Stimulated activated CD8-positive, alpha-beta memory T cell treated with anti-CD3 and anti-CD28 coated beads, Interleukin-4, amount 100 ng/mL, for 48 hours (primary cell): Measurements from ENCODE around the gene MTA2.
"Not testable (repeated sequence)": the region's sequence is repeated elsewhere in the genome, so short reads cannot be mapped to it uniquely, and the experiment has no call there.

Experiments used
- DNase-seq: peaks from one replicate; pipeline ENCODE4 v3.0.0-alpha.2; 2020

Gene MTA2

GRCh38 chr11:62592146-62592815, 9.4 kb downstream of the MTA2 start:
- no peak for DNase-seq

- peak; percentile 96 for DNase-seq
These were observed 10.1 kb downstream of the MTA2 start, which contains the start of gene TUT1 for GRCh38 chr11:62591448-62592145. TSS of gene TUT1 (minus strand) at chr11:62591523. CDS start at chr11:62591485, 38 bp downstream.

DNA sequence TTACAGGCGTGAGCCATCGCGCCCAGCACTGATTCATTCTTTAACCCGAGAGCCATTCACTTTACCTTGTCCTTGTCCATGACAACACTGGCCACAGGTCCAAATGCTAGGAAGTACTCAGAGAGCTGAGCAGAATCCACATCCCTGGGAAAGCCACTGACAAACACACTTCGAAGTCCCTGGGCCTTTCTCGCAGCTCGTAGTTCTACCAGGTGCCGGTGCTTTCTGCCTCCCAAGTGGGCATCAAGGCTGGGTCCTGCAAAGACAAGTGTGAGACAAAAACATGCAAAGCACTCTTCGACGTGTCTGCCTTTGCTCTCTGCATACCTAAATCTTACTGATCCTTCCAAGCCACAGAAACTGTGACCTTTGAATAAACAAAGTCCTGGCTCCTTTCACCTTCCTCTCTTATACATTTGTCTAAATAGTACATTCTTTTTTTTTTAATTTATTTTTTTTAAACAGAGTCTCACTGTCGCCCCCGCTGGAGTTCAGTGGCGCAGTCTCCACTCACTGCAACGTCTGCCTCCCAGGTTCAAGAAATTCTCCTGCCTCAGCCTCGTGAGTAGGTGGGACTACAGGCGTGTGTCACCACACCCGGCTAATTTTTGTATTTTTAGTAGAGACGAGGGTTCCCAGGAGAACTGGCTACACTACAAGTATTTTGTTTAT, 12.6 kb downstream of the MTA2 start:
- peak; percentile 43 for DNase-seq

DNA sequence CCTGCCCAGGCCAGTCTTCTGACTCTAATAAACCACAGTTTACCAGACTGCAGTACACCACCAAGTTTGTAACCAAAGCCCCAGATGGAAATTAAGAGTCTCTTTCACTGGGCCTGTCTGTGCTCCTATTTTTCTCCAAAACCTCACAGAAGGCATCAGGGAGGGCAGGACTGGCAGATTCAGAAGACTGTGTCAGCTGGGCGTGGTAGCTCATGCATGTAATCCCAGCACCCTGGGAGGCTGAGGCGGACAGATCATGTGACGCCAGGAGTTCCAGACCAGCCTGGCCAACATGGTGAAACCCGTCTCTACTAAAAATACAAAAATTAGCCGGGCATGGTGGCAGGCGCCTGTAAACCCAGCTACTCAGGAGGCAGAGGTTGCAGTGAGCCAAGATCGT, 16.3 kb downstream of the MTA2 start:
- not testable (repeated sequence) for DNase-seq

DNA sequence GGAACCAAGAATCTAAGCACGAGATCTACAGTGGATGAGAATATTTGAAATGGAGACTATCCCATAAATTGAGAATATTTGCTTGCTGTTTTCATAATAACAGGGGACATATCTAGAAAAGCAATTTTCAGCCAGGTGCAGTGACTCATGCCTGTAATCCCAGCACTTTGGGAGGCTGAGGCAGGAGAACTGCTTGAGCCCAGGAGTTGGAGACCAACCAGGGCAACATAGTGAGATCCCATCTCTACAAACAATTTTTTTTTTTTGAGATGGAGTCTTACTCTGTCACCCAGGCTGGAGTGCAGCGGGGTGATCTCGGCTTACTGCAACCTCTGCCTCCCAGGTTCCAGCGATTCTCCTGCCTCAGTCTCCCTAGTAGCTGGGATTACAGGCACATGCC, 19.9 kb downstream of the MTA2 start:
- DNase-seq, result not testable (repeated sequence)

DNA sequence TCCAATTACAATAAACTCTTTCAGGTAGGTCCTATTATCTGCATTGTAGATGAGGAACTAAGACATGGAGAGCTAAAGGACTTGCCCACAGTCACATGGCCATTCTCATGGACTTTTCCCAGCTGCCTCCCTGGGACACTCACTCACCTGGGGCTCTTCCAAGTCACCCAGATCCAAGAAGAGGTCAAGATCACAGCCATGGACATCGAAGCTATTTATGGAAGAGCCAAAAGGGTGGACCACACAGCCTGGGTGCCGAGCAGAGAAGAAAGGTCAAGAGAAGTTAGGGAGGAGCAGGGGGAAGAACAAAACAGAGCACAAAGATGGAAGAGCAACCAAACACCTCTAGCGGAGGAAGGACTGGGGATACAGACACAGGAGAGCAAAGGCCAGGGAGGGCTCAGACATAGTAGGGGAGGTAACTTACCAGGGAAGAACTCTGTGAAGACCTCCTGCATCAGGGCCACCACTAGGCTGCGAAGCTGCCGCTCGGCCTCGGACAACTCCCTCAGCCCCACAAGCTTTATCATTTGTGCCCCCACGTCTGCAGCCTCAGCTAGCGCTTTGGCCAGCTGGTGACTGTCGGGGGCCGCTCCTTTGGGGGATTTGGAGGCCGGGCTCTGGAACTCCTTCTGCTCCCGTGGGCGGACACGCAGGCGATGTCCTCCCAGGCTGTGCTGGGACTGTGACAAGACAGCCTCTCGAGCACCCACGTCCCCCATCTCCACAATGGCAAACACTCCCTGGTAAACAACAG, 20.5 kb downstream of the MTA2 start:
- no peak for DNase-seq

DNA sequence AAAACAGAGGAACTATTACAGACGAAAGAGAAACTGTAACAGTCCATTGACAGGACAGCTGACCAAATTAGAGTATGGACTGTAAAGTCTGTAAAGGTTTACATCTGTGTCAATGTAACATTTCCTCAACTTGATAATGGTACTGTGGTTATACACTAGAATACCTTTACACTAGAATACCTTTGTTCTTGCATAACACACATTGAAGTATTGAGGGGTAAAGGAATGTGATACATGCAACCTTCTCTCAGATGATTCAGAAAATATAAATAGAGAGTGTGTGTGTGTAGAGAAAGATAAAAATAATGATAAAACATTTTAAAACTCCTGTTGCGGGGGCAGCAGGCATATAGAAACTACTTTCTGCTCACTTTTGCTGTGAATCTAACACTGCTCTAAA, 22.4 kb downstream of the MTA2 start:
- DNase-seq, result no peak

GRCh38 chr11:62578541-62578940, 23.1 kb downstream of the MTA2 start:
- DNase-seq, result no peak

DNA sequence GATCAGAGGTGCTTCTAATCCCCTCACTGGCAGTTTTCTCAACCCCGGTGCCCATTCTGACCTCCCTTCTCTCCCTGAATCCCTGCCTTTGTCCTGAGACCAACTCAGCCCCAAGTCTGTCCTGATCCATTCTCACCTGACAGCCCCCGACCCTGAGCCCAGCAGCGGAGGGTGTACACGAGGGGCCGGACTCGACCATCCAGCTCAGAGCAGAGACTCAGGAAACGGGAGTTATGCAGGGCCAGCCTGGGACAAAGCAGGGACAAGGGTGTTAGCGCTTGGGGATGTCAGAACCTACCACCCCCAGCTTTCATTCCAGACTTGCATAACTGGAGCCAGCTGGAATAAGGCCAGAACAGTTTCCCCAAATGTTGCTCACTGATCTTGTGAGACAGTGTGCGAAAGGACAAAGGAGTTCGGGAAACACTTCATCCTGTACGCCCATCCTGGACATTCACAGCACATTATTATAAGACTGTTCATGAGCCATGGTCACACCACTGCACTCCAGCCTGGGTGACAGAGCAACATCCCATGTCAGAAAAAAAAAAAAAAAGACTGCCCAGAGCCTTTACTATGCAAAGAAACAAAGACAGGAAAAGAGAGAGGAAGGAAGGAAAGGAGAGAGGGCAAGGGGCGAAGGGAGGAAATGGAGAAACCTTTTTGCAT, 24.5 kb downstream of the MTA2 start:
- DNase-seq, result no peak

GRCh38 chr11:62575837-62576236, 25.8 kb downstream of the MTA2 start:
- DNase-seq, result no peak

GRCh38 chr11:62575156-62575555, 26.5 kb downstream of the MTA2 start:
- no peak for DNase-seq

DNA sequence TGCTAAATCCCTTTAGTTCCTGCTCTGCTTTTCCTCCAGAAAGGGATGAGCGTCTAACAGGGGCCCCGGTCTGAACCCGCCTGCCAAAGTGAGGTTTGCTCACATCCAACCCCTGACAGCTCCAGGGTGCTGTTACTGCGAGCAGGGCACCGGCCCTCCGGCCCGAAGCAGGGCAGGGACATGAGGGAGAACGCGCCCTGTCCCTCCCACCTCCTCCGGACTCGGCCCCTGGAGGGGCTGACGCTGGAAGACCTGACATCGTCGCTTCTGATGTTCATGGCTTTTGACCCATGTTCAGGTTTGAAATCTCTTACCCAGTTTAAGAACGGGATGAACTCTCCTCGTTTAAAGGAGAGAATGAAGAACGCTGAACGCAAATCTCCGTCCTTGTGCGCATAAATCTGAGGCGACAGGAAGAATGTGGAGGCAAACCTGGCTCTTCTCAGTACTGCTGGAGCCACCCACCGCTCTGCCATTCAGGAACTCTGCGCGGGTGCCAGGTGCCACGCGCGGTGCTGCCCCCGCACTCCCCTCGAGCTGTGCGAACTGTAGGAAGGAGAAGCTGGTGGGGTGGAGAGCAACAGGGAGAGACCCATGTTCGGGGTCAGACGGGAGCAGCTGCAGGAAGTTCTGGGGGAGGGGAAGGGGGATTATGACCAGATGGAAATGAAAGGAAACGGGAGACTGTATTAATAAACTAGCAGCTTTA, 27.1 kb downstream of the MTA2 start:
- DNase-seq, result no peak

GRCh38 chr11:62573592-62574362, 27.9 kb downstream of the MTA2 start, which contains the start of gene EEF1G:
TSS of gene EEF1G (minus strand) at chr11:62573891. CDS start at chr11:62573842, 49 bp downstream.
- peak; percentile 97 for DNase-seq

- no peak for DNase-seq
These were observed 28.6 kb downstream of the MTA2 start for GRCh38 chr11:62573006-62573591.

DNA sequence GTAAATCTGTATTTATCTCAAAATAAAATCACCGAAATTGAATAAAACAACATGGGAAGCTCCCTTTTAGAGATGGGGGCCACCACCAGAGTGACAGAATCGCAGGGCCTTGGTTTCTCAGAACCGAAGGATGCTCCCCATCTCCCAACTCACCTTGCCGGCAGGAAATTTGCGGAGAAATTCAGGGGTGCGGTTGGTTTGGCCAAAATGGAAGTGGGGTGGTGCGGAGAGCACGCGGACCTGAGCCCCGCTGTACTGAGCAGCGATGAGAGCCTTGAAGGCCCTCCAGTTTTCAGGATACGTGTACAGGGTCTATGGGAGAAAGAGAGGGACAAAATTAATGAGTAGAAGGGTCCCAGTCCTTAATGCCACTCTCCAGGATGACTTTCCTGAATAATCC, 29.2 kb downstream of the MTA2 start:
- DNase-seq, result no peak

DNA sequence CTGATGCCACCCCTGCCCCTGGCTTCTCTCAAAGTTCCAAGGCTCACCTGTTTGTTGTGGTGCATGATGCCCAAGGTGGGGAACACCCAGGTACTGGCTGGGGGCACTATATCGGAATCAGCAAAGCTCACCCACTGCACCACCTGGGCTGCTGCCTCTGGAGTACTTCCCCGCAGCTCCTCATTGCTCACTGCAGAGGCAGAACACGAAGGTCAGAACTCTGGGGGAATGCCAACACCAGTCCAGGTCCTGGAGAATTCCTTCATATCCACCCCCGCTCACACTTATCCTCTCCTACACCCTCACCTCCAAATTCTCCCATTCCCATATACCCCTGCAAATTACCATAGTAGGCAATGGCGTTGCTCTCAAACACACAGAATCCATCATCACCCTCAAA, 30.2 kb downstream of the MTA2 start:
- not testable (repeated sequence) for DNase-seq

DNA sequence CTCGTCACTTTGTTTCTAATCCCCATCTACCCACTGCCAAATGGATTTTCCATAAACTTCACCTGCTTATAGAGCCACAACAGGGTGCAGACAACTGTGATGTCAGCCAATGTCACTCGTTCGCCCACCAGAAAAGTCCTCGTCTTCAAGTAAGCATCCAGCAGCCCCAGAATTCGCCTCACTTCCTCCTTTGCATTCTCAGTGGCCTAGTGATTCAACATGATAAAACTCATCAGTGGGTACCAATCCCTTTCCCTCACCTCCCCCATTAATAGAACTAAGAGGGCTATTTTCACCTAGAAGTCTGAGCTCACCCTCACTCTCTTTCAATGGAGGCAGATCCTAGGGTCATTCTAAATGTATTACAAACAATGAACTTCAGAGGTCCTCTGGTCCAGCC, 30.8 kb downstream of the MTA2 start:
- not testable (repeated sequence) for DNase-seq

DNA sequence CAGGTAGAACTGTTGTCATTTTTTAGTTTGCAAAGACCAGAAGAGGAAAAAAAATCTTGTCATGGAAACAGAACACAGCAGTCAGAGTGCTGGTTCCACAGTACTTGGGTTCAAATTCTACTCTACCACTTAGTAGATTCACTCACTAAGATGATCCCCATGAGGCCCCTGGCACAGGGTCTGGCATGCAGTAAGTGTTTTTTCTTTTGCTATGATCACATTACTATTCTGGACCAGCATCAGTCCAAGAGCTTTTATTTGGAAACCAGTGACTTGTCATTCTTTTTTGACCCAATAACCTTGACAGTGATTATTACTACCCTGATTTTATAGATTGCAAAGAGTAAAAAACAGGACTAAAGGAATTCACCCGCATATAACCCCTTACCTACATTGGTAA, 32.1 kb downstream of the MTA2 start:
- DNase-seq, result no peak

DNA sequence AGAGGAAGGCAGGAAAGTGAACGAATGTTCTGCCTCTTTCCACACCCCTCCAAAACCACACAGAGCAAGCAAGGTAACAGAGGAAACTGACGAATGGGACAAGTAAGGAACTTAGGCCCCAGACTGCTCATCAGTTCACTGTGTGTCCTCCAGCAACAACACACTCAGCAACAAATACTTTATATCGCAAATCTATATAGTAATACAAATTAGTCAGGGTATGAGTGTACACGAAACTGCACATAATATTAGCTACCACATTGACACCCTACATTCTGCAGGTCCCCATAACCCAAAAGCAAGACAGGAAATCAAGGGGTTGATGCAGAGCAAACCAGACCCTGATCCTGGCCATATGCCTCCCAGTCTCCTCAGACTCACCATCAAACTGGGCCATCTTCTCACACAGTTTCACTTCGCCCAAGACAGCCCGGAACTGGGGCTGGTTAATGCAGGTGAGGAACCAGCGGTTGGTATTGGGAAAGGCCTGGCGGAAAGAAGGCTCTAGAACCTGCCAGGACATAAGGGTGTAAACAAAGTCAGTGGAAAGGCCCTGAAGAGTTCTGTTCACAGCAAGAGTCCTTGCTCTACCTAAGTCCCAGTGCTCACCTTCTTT, 34.5 kb downstream of the MTA2 start:
- no peak for DNase-seq

GRCh38 chr11:62566247-62566646, 35.4 kb downstream of the MTA2 start:
- no peak for DNase-seq
